GM19351 (cell line): ENCODE measurements around the gene MARCHF6.
"Not testable (repeated sequence)": the region's sequence is repeated elsewhere in the genome, so short reads cannot be mapped to it uniquely, and the experiment has no call there.

Source experiments
- ATAC-seq: cut with Tn5 transposase; IDR thresholded peaks from one replicate; pipeline ENCODE4 v1.9.1; 2021; ENCODE audit warnings: mild to moderate bottlenecking, moderate library complexity; ENCODE audit not compliant: unreplicated experiment

MARCHF6 gene

GRCh38 chr5:10374046-10375022, 20.8 kb downstream of the MARCHF6 start:
- ATAC-seq, result no peak

- not testable (repeated sequence) for ATAC-seq
These were observed 21.7 kb downstream of the MARCHF6 start for GRCh38 chr5:10375146-10375545.

DNA sequence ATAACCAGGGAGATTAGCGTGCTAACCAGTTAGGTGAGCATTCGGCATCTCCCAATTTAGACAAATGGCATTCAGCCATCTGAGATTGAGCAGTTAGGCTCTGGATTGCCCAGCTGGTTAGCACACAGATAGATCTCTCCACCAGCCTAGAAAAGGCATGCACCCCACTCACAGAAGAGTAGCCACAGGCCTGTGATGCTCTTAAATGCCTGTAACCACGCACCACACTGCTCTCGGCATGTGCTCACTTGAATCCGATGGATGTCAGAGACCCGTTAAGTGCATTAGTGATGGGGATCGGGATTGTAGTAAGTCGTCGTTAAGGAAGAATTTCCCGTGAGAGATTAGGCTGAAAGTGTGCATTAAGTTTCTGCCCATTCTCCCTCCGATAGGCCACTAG, 23.0 kb downstream of the MARCHF6 start:
- ATAC-seq, result no peak

DNA sequence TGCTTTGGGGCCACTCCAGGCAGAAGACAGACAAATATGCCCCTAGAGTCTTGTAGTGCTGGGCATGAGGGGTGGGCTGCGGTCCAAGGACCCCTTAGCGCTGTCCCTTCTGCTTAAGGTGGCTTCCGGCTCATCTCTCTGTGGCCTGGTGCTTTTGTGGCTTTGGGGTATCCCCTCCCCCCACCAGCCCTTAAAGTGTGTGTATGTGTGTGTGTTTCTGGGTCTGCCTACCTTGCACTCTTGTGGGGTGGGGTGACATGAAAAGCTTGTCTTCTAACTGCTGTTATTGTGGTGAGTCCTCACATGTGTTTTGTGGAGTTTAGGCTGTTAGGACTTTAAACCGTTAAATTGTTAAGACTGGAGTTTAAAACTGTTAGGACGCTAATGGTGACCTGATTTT, 23.6 kb downstream of the MARCHF6 start:
- ATAC-seq, result no peak

- no peak for ATAC-seq
These were observed 28.3 kb downstream of the MARCHF6 start for GRCh38 chr5:10381803-10382202.

DNA sequence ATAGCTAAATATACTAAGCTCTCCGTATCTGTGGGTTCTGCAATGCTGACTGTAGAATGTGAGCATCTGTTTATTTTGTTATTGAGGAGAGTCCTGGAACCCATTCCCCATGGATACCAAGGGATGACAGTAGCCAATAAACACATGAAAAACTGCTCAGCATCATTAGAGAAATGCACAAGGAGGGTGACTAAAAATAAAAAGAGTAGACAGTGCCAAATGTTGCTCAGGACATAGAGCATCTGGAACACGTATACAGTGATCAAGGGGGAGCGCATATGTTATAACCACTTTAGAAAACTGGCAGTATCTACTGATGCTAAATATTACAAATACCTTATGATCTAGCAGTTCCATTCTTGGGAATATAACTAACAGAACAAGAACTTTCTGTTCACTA, 31.0 kb downstream of the MARCHF6 start:
- ATAC-seq, result no peak

DNA sequence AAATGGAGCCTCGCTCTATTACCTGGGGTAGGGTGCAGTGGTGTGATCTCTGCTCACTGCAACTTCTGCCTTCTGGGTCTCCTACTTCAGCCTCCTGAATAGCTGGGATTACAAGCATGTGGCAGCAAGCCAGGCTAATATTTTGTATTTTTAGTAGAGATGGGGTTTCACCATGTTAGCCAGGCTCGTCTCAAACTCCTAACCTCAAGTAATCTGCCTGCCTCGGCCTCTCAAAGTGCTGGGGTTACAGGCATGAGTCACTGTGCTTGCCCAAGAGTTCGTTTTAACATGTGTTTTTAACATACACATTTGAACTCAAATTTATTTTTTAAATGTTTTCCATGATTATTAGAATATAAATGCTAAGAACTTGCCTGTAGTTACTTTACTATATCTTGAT, 34.2 kb downstream of the MARCHF6 start:
- no peak for ATAC-seq

- no peak for ATAC-seq
These were observed 37.6 kb downstream of the MARCHF6 start for GRCh38 chr5:10391130-10391529.

GRCh38 chr5:10392567-10393328, 39.3 kb downstream of the MARCHF6 start:
- not testable (repeated sequence) for ATAC-seq

DNA sequence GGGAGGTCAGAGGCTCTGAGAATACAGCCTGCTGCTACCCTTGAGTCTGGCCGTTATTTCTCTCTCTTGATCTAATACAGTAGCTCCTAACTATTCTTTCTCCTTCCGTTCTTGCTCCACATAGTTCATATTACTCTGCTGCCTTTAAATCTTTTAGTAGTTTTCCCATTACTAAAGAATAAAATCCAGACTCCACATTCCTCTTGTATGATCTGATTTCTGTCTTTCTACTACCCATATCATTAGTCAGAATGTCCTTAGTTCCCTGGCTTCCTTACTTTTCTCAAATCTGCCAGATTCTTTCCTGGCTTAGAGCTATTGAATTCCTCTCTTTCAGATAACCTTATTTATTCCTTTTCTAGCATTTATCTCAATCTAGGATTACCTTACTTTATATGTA, 40.0 kb downstream of the MARCHF6 start:
- ATAC-seq, result no peak

GRCh38 chr5:10396552-10396951, 43.1 kb downstream of the MARCHF6 start:
- no peak for ATAC-seq

DNA sequence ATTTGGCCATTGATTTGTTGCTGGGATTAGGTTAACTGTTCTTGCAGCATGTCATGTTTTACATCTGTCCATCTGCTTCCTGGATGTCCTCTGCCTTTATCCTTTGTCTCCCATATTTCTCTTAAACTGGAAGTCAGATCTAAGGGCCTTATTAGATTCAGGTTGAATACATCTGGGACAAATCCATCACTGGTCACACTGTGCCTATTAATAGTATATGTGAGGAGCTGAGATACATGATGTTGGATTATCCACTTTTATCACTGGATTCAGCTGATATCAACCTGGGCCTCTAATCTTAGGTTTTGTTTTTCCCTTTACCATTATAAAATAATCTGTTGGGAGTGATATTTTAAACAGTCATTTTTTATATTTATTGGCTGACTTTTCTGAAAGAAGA, 46.3 kb downstream of the MARCHF6 start:
- no peak for ATAC-seq

DNA sequence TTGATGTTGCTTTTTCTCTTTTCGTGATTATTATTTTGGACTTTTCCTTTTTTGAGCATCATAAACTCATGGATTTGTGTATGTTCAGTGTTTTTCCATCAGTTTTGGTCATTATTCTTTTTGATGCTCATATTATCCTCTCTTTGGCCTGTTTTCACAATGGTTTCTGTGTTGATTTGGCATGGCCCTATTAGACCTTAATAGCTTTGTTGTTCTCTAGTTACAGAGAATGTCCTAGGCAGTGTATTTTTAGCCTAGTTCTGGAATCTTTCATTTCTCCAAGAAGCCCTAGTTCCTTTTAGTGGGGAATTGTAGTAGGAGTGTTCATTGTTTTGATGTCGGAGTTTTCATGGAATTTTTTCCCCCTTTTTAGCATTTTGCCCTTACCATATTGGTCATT, 46.9 kb downstream of the MARCHF6 start:
- ATAC-seq, result no peak

- no peak for ATAC-seq
These were observed 47.3 kb downstream of the MARCHF6 start for GRCh38 chr5:10400831-10401230.

GRCh38 chr5:10401498-10401897, 48.0 kb downstream of the MARCHF6 start:
- no peak for ATAC-seq
